NCI-H226 (cell line): ENCODE results near the gene LRRC28.

Experiments
- DNase-seq: peaks from one replicate; pipeline ENCODE4 v3.0.0-alpha.2; 2015

The LRRC28 gene

GRCh38 chr15:99250001-99250400 lies 1.3 kb upstream of the LRRC28 start:
- DNase-seq = no peak

DNA sequence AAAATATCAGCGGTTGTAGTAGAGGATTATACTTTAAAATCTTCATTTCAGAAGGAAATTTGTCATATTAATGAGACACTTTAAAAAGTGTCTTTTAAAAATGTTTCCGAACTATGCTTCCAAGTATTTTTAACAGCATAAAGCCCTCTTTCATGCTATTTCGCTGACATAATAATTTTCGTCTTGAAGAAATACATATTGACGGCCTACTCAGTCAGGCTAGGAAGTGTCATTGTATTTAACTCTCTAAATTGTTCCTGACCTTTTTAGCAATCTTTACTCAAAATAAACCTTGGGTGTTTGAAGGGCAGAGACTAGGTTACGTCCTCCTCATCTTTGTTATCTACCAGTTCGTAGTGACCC lies 806 bp upstream of the LRRC28 start:
- DNase-seq = no peak

GRCh38 chr15:99252326-99252725 lies 1.0 kb downstream of the LRRC28 start:
- no peak for DNase-seq

GRCh38 chr15:99253381-99254090 lies 2.3 kb downstream of the LRRC28 start:
- DNase-seq = no peak

- no peak for DNase-seq
Measured at GRCh38 chr15:99257107-99257750, 5.9 kb downstream of the LRRC28 start.

GRCh38 chr15:99264125-99264524 lies 12.8 kb downstream of the LRRC28 start:
- no peak for DNase-seq

GRCh38 chr15:99265541-99266070 lies 14.3 kb downstream of the LRRC28 start:
- no peak for DNase-seq

DNA sequence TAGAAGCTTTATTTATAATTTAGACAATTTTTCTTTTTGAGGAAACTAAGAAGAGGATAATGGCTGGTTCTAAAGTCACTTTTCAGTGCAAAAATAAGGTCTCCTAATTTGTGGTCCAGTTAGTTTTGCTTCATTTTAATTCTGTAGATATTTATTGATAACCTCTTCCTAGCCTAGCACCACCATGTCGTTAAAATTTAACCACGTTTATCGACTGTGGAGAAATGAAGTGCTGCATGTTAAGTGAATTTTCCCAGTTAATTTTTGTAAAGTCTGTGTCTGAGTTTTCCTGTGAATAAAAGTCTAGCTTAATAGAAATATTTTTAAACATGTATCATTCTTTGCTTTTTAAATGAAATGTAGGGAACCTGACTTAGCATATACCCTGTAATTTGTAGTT lies 16.7 kb downstream of the LRRC28 start:
- no peak for DNase-seq

DNA sequence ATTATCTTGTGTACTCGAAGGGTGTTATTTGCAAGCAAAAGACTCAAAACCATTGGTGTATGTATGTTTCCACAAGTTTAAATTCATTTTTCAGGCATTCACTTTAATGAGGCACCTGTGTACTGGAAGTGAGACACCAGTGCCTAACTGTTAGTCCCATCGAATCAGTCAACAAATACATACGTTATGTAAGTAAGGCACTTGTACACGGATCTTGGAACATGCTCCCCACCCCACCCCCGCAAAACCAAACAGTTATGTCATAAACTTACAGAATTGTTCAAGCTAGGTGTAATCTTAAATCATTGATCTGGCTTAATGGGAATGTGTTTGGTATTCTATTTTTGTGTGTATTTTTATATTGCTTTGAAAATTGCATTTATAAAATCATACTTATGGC lies 17.1 kb downstream of the LRRC28 start:
- no peak for DNase-seq

- no peak for DNase-seq
Measured at GRCh38 chr15:99273801-99274200, 22.5 kb downstream of the LRRC28 start.

- no peak for DNase-seq
Measured at GRCh38 chr15:99275061-99275460, 23.8 kb downstream of the LRRC28 start.

DNA sequence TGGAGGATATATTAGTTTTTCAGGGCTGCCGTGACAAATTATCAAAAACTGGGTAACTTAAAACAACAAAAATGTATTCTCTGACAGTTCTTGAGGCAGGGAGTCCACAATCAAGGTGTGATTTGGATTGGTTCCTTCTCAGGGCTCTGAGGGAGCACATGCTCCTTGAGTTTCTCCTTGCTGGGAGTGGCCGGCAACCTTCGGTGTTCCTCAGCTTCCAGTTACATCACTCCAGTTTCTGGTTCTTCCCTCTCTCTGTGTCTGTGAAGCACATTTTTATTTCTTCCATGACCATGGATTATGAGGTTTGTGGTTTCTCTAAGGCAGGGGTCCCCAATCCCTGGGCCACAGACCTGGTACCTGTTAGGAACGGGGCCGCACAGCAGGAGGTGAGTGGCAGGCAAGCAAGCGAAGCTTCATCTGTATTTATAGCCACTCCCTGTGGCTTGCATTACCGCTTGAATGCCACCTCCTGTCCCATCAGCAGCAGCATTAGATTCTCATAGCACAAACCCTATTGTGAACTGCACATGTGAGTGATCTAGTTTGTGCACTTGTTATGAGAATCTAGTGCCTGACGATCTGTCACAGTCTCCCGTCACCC lies 24.3 kb downstream of the LRRC28 start:
- DNase-seq = no peak

GRCh38 chr15:99279290-99279689 lies 28.0 kb downstream of the LRRC28 start:
- DNase-seq = no peak

- DNase-seq = no peak
Measured at GRCh38 chr15:99279827-99280226, 28.5 kb downstream of the LRRC28 start.

GRCh38 chr15:99282121-99282520 lies 30.8 kb downstream of the LRRC28 start:
- DNase-seq = peak; percentile 41

DNA sequence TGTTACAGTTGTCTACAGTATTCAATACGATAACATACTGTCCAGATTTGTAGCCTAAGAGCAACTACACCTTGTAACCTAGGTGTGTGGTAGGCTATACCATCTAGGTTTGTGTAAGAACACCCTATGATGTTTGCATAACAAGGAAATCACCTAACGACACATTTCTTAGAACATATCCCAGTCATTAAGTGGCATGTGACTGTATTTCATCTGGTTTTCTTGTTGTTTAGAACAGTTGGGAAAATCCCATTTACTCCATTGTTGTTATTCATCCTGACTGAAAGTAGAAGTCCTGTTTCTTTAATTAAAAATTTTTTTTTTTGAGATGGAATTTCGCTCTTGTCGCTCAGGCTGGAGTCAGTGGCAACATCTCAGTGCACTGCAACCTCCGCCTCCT lies 31.3 kb downstream of the LRRC28 start:
- DNase-seq = no peak

GRCh38 chr15:99283717-99284116 lies 32.4 kb downstream of the LRRC28 start:
- DNase-seq = no peak

GRCh38 chr15:99291643-99292042 lies 40.4 kb downstream of the LRRC28 start:
- DNase-seq = no peak

- no peak for DNase-seq
Measured at GRCh38 chr15:99295840-99296239, 44.6 kb downstream of the LRRC28 start.

DNA sequence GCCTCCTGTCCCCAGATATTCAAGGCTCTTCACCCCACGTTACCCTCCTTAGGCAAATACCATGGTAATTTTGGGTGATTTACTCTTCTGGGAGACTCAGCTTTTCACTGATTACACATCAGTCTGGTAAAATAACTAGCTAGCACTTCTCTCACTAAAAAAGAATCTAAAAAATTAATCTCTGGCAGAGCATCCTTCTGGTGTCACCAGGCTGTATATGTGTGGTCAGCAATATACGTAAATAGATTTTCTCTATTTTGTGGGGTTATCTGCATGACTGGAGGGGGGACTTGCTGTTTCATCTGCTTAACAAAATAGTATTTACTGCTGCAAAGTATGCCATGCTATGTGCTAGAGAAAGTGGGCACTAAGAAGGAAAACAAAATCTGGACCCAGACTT lies 45.1 kb downstream of the LRRC28 start:
- DNase-seq = no peak

GRCh38 chr15:99303907-99304306 lies 52.6 kb downstream of the LRRC28 start:
- no peak for DNase-seq

GRCh38 chr15:99305761-99306505 lies 54.7 kb downstream of the LRRC28 start:
- DNase-seq = peak; percentile 66

- no peak for DNase-seq
Measured at GRCh38 chr15:99306694-99307338, 55.5 kb downstream of the LRRC28 start.
